Measurements from ENCODE around the gene ARHGAP22. TPM values are rescaled to one million over a fixed set of nuclear protein-coding genes. Genes with fewer than 3 reads are reported as not detected.

Gene ARHGAP22
- polyA plus RNA-seq, 3 donors = 1.5 to 7.8 (median 1.9) TPM

DNA sequence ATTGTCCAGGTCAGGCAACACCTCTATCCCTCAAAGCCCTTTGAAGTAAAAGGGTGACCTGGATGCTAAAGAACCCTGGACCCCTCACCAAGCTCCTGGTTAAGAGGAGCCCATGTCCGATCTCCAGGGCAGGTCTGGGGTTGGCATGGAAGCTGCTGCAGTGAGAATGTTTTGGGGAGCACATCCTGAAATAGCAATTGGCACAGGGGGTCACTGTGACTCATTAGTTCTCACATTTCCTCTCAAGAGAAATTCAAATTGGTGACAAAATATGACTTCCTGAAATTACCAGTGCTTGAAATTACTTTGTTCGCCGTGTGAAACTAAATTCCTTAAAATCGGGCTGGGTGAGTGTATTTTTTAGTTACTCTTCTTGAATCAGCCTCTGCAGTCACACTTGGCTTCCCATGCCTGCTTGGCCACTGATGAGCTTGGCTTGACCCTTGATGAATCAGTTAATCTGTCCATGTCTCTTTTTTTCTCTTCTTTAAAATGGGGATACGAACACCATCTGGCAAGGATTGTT, 18.8 kb upstream of the ARHGAP22 start:
- H4K20me1 ChIP-seq (ENCODE audit: insufficient read depth, low read length) = no peaks in the 10 kb centered on the region
- H3K36me3 ChIP-seq (replicated peaks in 1 of 2; ENCODE audit: control insufficient read depth in 1 of 2, insufficient read depth in 2 of 2, low read length in 2 of 2) = no peaks in the 10 kb centered on the region
- DNase-seq = peak; percentile 79 to 91 (median 91)
- WGBS (ENCODE audit: insufficient coverage) = 0% methylated on average over 2 of the region's 5 CpGs
- H3K9me3 ChIP-seq (replicated peaks in 1 of 2; ENCODE audit: control insufficient read depth in 1 of 2, insufficient read depth in 1 of 2, low read length in 2 of 2) = no peaks in the 10 kb centered on the region
- Mint-ChIP-seq H3K36me3 (peaks cover 4% of the 10 kb centered on the region in 2 donors), H3K27ac (peak overlapping the region; percentile 84 to 95 (median 90)), H3K9me3 (peaks cover 0 to 1% (median 0%) of the 10 kb centered on the region in 7 donors), H3K27me3 (ENCODE audit: low read depth in 3 of 3) (peaks cover 3 to 7% (median 5%) of the 10 kb centered on the region in 3 donors), H3K4me1 (peaks cover 32% of the 10 kb centered on the region), H3K4me3 (peak overlapping the region; percentile 1 to 71)
- intact Hi-C loops (cut with micrococcal nuclease) = loop anchor here in 1 of 2 donors (2.0 to 5.0 kb wide), 3 partner anchors 15 to 46 kb away; no protein-coding TSS in a partner anchor
- H3K27ac ChIP-seq (ENCODE audit: low read depth in 1 of 2, low read length in 2 of 2) = peak overlapping the region; percentile 82 to 84
- H3K4me1 ChIP-seq (ENCODE audit: control insufficient read depth in 1 of 2, insufficient read depth in 2 of 2, low read length in 2 of 2) = peaks cover 26 to 34% of the 10 kb centered on the region in 2 donors
- H3K27me3 ChIP-seq (ENCODE audit: control insufficient read depth in 2 of 2, insufficient read depth in 2 of 2, low read length in 2 of 2) = no peaks in the 10 kb centered on the region
- H3K4me2 ChIP-seq (replicated peaks; ENCODE audit: extremely low read depth, low read length, poor library complexity, severe bottlenecking) = peak overlapping the region; percentile 34
- H2AFZ ChIP-seq (ENCODE audit: insufficient read depth, low read depth, low read length, poor library complexity, severe bottlenecking) = no peak overlapping the region
- no peaks in the 10 kb centered on the region for H3K79me2 ChIP-seq (ENCODE audit: insufficient read depth, low read length)
- TF ChIP-seq CTCF (IDR thresholded peaks at IDR 0.05) = no peak
- H3K9ac ChIP-seq (ENCODE audit: insufficient read depth, low read length, poor library complexity, severe bottlenecking) = peak overlapping the region; percentile 20
- peak overlapping the region in 1 of 3 experiments; percentile 34 for H3K4me3 ChIP-seq (replicated peaks in 1 of 3; ENCODE audit: low read depth in 2 of 3, low read length in 3 of 3)

DNA sequence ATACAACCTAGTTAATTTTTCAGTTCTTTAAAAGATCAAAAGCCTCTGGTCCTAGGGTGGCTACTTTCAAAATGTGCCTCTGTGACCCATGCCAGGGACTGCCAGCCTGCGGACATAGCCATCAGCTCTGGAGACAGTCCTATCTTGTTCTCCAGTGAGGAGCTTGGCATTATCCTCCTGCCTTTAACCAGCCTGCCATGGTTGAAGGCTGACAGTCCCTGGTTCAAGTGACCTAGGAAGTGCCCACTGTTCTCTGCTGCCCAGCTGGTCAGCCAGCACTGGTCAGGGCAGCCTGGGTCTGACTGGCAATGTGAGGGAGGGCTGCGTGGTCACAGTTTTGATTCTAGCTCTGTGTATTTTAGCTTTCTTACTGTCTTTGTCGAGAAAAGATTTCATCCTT, 18.1 kb upstream of the ARHGAP22 start:
- H3K4me2 ChIP-seq (replicated peaks; ENCODE audit: extremely low read depth, low read length, poor library complexity, severe bottlenecking) = peak overlapping the region; percentile 34
- H3K4me1 ChIP-seq (ENCODE audit: control insufficient read depth in 1 of 2, insufficient read depth in 2 of 2, low read length in 2 of 2) = peaks cover 26 to 34% of the 10 kb centered on the region in 2 donors
- peak overlapping the region; percentile 82 to 84 for H3K27ac ChIP-seq (ENCODE audit: low read depth in 1 of 2, low read length in 2 of 2)
- Mint-ChIP-seq H3K9me3 (peaks cover 0 to 1% (median 0%) of the 10 kb centered on the region in 7 donors), H3K27me3 (ENCODE audit: low read depth in 3 of 3) (peaks cover 5 to 7% (median 5%) of the 10 kb centered on the region in 3 donors), H3K4me1 (peaks cover 32% of the 10 kb centered on the region), H3K27ac (peak overlapping the region; percentile 84 to 95 (median 90)), H3K36me3 (peaks cover 4% of the 10 kb centered on the region in 2 donors), H3K4me3 (peak overlapping the region; percentile 1 to 71)
- no peak for DNase-seq
- no peaks in the 10 kb centered on the region for H4K20me1 ChIP-seq (ENCODE audit: insufficient read depth, low read length)
- peak overlapping the region; percentile 20 for H3K9ac ChIP-seq (ENCODE audit: insufficient read depth, low read length, poor library complexity, severe bottlenecking)
- H2AFZ ChIP-seq (ENCODE audit: insufficient read depth, low read depth, low read length, poor library complexity, severe bottlenecking) = no peak overlapping the region
- no peak for TF ChIP-seq CTCF (IDR thresholded peaks at IDR 0.05)
- H3K4me3 ChIP-seq (replicated peaks in 1 of 3; ENCODE audit: low read depth in 2 of 3, low read length in 3 of 3) = peak overlapping the region in 1 of 3 experiments; percentile 23
- H3K9me3 ChIP-seq (replicated peaks in 1 of 2; ENCODE audit: control insufficient read depth in 1 of 2, insufficient read depth in 1 of 2, low read length in 2 of 2) = no peaks in the 10 kb centered on the region
- WGBS (ENCODE audit: insufficient coverage) = 100% methylated on average over 1 of the region's 3 CpGs
- no peaks in the 10 kb centered on the region for H3K36me3 ChIP-seq (replicated peaks in 1 of 2; ENCODE audit: control insufficient read depth in 1 of 2, insufficient read depth in 2 of 2, low read length in 2 of 2)
- intact Hi-C loops (cut with micrococcal nuclease) = loop anchor here in 1 of 2 donors (5.0 kb wide), 1 partner anchor 46 kb away; no protein-coding TSS in a partner anchor
- no peaks in the 10 kb centered on the region for H3K27me3 ChIP-seq (ENCODE audit: control insufficient read depth in 2 of 2, insufficient read depth in 2 of 2, low read length in 2 of 2)
- no peaks in the 10 kb centered on the region for H3K79me2 ChIP-seq (ENCODE audit: insufficient read depth, low read length)

Measured in CD14-positive monocyte (primary cell).